BLaER1 (cell line): ENCODE results near the gene PDE11A.

Experiments used
- H3K27ac ChIP-seq: shearing (Covaris generic); formaldehyde crosslinking; 2 replicates; pipeline ENCODE4 v1.8.1; 2022
- H3K27me3 ChIP-seq: shearing (Covaris generic); formaldehyde crosslinking; 2 replicates; pipeline ENCODE4 v1.8.1; 2022
- H3K36me3 ChIP-seq: shearing (Covaris generic); formaldehyde crosslinking; 2 replicates; pipeline ENCODE4 v1.8.1; 2022
- H3K4me1 ChIP-seq: shearing (Covaris generic); formaldehyde crosslinking; 2 replicates; pipeline ENCODE4 v1.8.1; 2022
- H3K4me2 ChIP-seq: shearing (Covaris generic); formaldehyde crosslinking; 2 replicates; pipeline ENCODE4 v1.8.1; 2022
- H3K4me3 ChIP-seq: shearing (Covaris generic); formaldehyde crosslinking; 2 replicates; pipeline ENCODE4 v1.8.1; 2022
- H3K9ac ChIP-seq: shearing (Covaris generic); formaldehyde crosslinking; 2 replicates; pipeline ENCODE4 v1.8.1; 2022
- H3K9me3 ChIP-seq: shearing (Covaris generic); formaldehyde crosslinking; 2 replicates; pipeline ENCODE4 v1.8.1; 2022
- H4K20me1 ChIP-seq: shearing (Covaris generic); formaldehyde crosslinking; 2 replicates; pipeline ENCODE4 v1.8.1; 2022
- Cebpa-rat ChIP-seq: shearing (Covaris generic); IDR thresholded peaks from 2 replicates; pipeline ENCODE4 v1.8.1; 2022

The PDE11A gene

DNA sequence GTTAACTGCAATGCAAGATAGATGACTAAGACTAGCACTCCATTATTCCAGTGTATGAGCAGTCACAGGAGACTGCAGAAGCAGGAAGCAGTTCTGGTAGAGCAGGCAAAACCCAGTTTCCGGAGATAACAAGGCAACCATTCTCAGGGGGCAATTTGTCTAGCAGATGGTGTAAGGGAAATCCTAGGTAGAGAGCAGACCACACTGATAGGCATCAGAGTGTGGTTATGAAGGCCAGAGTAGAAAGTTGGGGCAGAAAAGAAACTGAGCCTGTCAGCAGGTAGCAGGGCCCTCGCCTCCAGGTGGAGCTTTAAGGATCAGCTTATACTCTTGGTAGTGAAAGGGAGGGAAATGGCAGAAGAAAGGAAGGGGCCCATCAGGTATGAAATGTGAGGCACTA lies 164.4 kb downstream of the PDE11A start:
- H3K4me2 ChIP-seq = peak overlapping the region; percentile 72
- TF ChIP-seq Cebpa-rat = no peak
- no peaks in the 10 kb centered on the region for H3K9me3 ChIP-seq
- H3K4me3 ChIP-seq = no peak overlapping the region
- no peak overlapping the region for H3K27ac ChIP-seq
- H3K27me3 ChIP-seq = no peaks in the 10 kb centered on the region
- H3K36me3 ChIP-seq = no peaks in the 10 kb centered on the region
- no peak overlapping the region for H3K9ac ChIP-seq
- no peaks in the 10 kb centered on the region for H4K20me1 ChIP-seq
- H3K4me1 ChIP-seq = peaks cover 23% of the 10 kb centered on the region

DNA sequence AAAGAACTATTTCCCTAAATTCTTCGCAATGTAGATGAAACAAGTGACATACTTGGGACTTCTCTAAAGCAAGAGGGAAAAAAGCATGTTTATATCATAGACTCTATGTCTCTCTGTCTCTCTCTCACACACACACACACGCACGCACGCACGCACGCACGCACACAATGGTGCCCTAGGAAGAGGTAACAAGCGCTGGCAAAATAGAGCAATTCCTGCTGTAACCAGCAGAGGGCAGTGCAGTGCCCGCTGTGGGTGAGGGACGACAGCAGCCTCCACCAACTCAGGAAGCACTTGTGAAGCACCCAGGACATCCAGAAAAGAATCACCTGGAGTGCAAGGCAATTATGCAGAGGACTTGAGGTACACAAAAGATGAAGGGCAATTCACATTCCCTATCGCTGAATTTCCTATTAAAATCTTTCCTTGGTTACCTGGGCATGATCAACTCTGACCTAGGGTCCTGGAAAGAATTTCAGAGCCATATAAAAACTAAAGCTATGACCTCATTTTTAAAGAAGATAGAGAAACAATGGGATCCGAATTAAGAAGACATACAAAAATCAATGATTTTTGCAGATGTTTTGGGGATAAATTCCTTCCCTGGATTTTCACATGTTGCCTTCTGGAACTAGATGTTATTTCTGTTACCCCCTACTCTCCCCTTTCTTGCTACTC lies 166.4 kb downstream of the PDE11A start:
- Histone ChIP-seq H3K4me1 (peaks cover 23% of the 10 kb centered on the region), H3K9ac (no peak overlapping the region), H3K27me3 (no peaks in the 10 kb centered on the region), H3K4me2 (no peak overlapping the region), H3K36me3 (no peaks in the 10 kb centered on the region), H4K20me1 (no peaks in the 10 kb centered on the region), H3K9me3 (no peaks in the 10 kb centered on the region), H3K27ac (no peak overlapping the region), H3K4me3 (no peak overlapping the region)
- TF ChIP-seq Cebpa-rat = no peak

DNA sequence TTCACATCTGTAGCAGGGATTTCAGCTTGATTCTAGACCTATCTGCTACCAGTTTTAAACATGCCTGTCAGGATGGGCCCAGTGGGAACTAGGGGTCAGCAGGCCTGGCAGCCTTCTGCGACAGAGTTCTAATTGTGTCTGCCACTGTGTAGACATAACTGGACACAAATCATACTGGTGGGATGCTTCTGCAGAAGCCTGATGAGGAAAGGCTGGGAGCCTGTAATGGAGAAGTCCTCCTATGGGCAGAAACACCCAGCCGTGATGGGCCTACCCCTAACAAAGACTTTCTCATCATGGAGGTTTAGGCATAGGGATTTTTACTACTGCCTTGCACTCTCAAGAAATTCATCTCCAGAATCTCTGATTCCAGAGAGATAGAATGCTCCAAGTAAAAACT lies 166.9 kb downstream of the PDE11A start:
- TF ChIP-seq Cebpa-rat = no peak
- Histone ChIP-seq H3K27ac (no peak overlapping the region), H3K4me1 (peaks cover 23% of the 10 kb centered on the region), H3K27me3 (no peaks in the 10 kb centered on the region), H3K4me2 (no peak overlapping the region), H4K20me1 (no peaks in the 10 kb centered on the region), H3K36me3 (no peaks in the 10 kb centered on the region), H3K9ac (no peak overlapping the region), H3K4me3 (no peak overlapping the region), H3K9me3 (no peaks in the 10 kb centered on the region)

DNA sequence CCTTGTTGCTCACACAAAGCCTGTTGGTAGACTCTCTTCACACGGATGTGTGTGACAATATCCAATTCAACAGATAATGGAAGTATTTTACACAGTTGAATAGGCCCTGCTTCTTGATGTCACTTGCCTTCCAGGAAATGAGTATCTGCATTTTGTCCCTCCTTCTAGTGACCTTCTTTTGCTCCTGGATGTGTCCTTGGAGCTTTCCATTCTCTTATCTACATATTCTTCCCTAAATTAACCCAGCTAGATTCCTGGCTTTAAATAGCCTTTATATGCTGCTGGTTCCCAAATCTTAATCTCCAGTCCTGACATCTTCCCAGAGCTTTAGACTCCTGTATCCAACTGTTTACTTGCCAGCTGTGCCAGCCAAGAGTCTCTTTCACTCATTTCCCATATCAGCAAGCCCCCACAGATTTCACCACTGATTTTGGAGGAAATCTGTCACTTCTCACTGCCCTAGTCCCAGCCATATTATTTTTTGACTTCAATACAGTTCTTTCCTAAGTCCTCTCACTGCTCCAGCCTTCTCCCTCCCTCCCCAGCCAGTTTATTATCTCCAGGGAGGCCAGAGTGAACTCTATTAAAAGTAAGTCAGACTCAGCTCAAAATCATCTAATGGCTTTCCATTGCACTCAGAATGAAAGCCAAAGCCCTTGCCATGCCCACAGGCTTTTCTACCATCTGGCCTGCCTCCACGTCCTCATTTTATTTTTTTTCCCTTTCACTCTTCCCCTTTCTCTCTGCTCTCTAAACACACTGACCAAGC lies 170.0 kb downstream of the PDE11A start:
- Histone ChIP-seq H3K4me1 (peaks cover 6% of the 10 kb centered on the region), H3K4me2 (no peak overlapping the region), H3K9ac (no peak overlapping the region), H4K20me1 (no peaks in the 10 kb centered on the region), H3K4me3 (no peak overlapping the region), H3K27ac (no peak overlapping the region), H3K9me3 (no peaks in the 10 kb centered on the region), H3K36me3 (no peaks in the 10 kb centered on the region), H3K27me3 (no peaks in the 10 kb centered on the region)
- no peak for TF ChIP-seq Cebpa-rat

- no peaks in the 10 kb centered on the region for H3K4me1 ChIP-seq
- no peak overlapping the region for H3K27ac ChIP-seq
- TF ChIP-seq Cebpa-rat = no peak
- H3K4me3 ChIP-seq = no peak overlapping the region
- H3K27me3 ChIP-seq = no peaks in the 10 kb centered on the region
- H3K9me3 ChIP-seq = no peaks in the 10 kb centered on the region
- no peak overlapping the region for H3K4me2 ChIP-seq
- no peak overlapping the region for H3K9ac ChIP-seq
- no peaks in the 10 kb centered on the region for H3K36me3 ChIP-seq
- no peaks in the 10 kb centered on the region for H4K20me1 ChIP-seq
These were observed 172.5 kb downstream of the PDE11A start for GRCh38 chr2:177900082-177900481.

DNA sequence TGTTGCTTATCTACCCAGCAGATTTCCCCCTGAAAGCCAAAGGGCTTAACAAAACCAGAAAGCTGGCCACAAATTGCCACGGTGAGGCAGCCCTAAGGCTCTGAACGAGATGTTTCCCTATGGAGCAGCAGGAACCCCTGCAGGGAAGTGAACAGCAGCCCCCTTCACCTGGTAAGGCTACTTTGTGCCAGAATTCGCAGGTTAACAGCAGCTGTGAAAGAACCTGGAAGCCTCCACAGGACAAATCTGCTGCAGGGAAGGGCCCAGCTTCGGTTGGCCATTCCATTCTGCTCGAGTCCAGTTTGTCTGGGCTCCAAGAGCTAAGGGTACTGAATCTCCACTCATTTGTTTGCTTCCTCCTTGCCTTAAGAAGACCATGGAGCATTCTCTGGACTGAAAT lies 175.3 kb downstream of the PDE11A start:
- no peaks in the 10 kb centered on the region for H3K27me3 ChIP-seq
- H3K4me3 ChIP-seq = no peak overlapping the region
- no peak for TF ChIP-seq Cebpa-rat
- H3K36me3 ChIP-seq = no peaks in the 10 kb centered on the region
- no peaks in the 10 kb centered on the region for H3K9me3 ChIP-seq
- H3K9ac ChIP-seq = no peak overlapping the region
- H4K20me1 ChIP-seq = no peaks in the 10 kb centered on the region
- H3K4me1 ChIP-seq = no peaks in the 10 kb centered on the region
- no peak overlapping the region for H3K27ac ChIP-seq
- H3K4me2 ChIP-seq = no peak overlapping the region

GRCh38 chr2:177896587-177896986 lies 176.0 kb downstream of the PDE11A start:
- Histone ChIP-seq H4K20me1 (no peaks in the 10 kb centered on the region), H3K4me2 (no peak overlapping the region), H3K9me3 (no peaks in the 10 kb centered on the region), H3K9ac (no peak overlapping the region), H3K4me3 (no peak overlapping the region), H3K36me3 (no peaks in the 10 kb centered on the region), H3K27me3 (no peaks in the 10 kb centered on the region), H3K27ac (no peak overlapping the region), H3K4me1 (no peaks in the 10 kb centered on the region)
- no peak for TF ChIP-seq Cebpa-rat

- no peaks in the 10 kb centered on the region for H3K9me3 ChIP-seq
- no peaks in the 10 kb centered on the region for H4K20me1 ChIP-seq
- no peaks in the 10 kb centered on the region for H3K36me3 ChIP-seq
- H3K9ac ChIP-seq = no peak overlapping the region
- H3K27ac ChIP-seq = no peak overlapping the region
- H3K4me3 ChIP-seq = no peak overlapping the region
- no peaks in the 10 kb centered on the region for H3K27me3 ChIP-seq
- TF ChIP-seq Cebpa-rat = no peak
- no peak overlapping the region for H3K4me2 ChIP-seq
- no peaks in the 10 kb centered on the region for H3K4me1 ChIP-seq
These were observed 178.0 kb downstream of the PDE11A start for GRCh38 chr2:177894546-177894945.

GRCh38 chr2:177893880-177894279 lies 178.7 kb downstream of the PDE11A start:
- Histone ChIP-seq H3K4me2 (no peak overlapping the region), H3K36me3 (no peaks in the 10 kb centered on the region), H3K4me1 (no peaks in the 10 kb centered on the region), H4K20me1 (no peaks in the 10 kb centered on the region), H3K27ac (no peak overlapping the region), H3K4me3 (no peak overlapping the region), H3K9ac (no peak overlapping the region), H3K27me3 (no peaks in the 10 kb centered on the region), H3K9me3 (no peaks in the 10 kb centered on the region)
- TF ChIP-seq Cebpa-rat = no peak

- Histone ChIP-seq H3K9ac (no peak overlapping the region), H3K9me3 (no peaks in the 10 kb centered on the region), H3K4me2 (no peak overlapping the region), H3K27me3 (no peaks in the 10 kb centered on the region), H3K4me3 (no peak overlapping the region), H3K27ac (no peak overlapping the region), H3K36me3 (no peaks in the 10 kb centered on the region), H4K20me1 (no peaks in the 10 kb centered on the region), H3K4me1 (no peaks in the 10 kb centered on the region)
- no peak for TF ChIP-seq Cebpa-rat
These were observed 181.0 kb downstream of the PDE11A start for GRCh38 chr2:177891533-177891932.
